Hepatocyte (in vitro differentiated cells): ENCODE measurements around the gene ACHE.
"Not testable (repeated sequence)": the region's sequence is repeated elsewhere in the genome, so short reads cannot be mapped to it uniquely, and the experiment has no call there.

Source experiments
- EZH2 ChIP-seq: fragments of 200-600 bp; sonication (generic); IDR thresholded peaks from 2 replicates; pipeline ENCODE4 v1.6.1; 2016; ENCODE audit warnings: antibody characterized with exemption, mild to moderate bottlenecking, borderline replicate concordance
- TF ChIP-seq, protein P1 (sequence below): fragments of 200-600 bp; sonication (generic); IDR thresholded peaks from 2 replicates; pipeline ENCODE4 v1.5.1; 2016; ENCODE audit warnings: antibody characterized with exemption, mild to moderate bottlenecking; ENCODE audit not compliant: poor library complexity

DNA sequence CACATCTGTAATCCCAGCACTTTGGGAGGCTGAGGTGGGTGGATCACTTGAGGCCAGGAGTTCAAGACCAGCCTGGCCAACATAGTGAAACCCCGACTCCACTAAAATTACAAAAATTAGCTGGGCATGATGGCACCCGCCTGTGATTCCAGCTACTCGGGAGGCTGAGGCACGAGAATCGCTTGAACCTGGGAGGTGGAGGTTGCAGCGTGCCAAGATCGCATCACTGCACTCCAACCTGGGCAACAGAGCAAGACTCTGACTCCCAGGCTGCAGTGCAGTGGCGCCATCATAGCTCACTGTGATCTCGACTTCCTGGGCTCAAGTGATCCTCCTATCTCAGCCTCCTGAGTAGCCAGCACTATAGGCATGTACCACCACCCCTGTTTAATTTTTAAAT is 40.8 kb downstream of the ACHE start:
- TF ChIP-seq, protein P1, sequence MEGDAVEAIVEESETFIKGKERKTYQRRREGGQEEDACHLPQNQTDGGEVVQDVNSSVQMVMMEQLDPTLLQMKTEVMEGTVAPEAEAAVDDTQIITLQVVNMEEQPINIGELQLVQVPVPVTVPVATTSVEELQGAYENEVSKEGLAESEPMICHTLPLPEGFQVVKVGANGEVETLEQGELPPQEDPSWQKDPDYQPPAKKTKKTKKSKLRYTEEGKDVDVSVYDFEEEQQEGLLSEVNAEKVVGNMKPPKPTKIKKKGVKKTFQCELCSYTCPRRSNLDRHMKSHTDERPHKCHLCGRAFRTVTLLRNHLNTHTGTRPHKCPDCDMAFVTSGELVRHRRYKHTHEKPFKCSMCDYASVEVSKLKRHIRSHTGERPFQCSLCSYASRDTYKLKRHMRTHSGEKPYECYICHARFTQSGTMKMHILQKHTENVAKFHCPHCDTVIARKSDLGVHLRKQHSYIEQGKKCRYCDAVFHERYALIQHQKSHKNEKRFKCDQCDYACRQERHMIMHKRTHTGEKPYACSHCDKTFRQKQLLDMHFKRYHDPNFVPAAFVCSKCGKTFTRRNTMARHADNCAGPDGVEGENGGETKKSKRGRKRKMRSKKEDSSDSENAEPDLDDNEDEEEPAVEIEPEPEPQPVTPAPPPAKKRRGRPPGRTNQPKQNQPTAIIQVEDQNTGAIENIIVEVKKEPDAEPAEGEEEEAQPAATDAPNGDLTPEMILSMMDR, result not testable (repeated sequence)
- TF ChIP-seq EZH2, result not testable (repeated sequence)
